Naive thymus-derived CD4-positive, alpha-beta T cell (primary cell): ENCODE results near the gene SNAPC2. TPM values are rescaled to one million over a fixed set of nuclear protein-coding genes. Genes with fewer than 3 reads are reported as not detected.

Experiments used
- ATAC-seq: fragments of 150-1000 bp; cut with Tn5 transposase; 2 replicates; pipeline ENCODE4 v1.10.0; 2021; ENCODE audit warnings: mild to moderate bottlenecking, moderate library complexity
- CTCF ChIA-PET: fragments of 350-600 bp; sonication (Branson Sonifier 250); formaldehyde crosslinking; loops from one replicate; lab custom pipeline; 2021; ENCODE audit warnings: antibody characterized with exemption; lab: Charles Lee
- POLR2A ChIA-PET: fragments of 350-600 bp; sonication (Branson Sonifier 250); formaldehyde crosslinking; loops from one replicate; lab custom pipeline; 2021; ENCODE audit warnings: antibody characterized with exemption, inconsistent platforms; lab: Charles Lee
- DNase-seq, 9 donors: peaks; one replicate each; pipeline versions ENCODE4 v3.0.0 to v3.0.0-alpha.2; 2020 to 2022; ENCODE audit warnings: mixed read lengths in 1 of 9
- H3K27ac ChIP-seq: one replicate; pipeline ENCODE4 v1.7.0; 2013; ENCODE audit warnings: mild to moderate bottlenecking, low read depth, low read length, moderate library complexity
- H3K27me3 ChIP-seq, 2 donors: one replicate each; pipeline ENCODE4 v1.7.0; 2013; ENCODE audit warnings: low read length in 2 of 2, mild to moderate bottlenecking in 2 of 2, moderate library complexity in 2 of 2; ENCODE audit not compliant: control insufficient read depth in 2 of 2, insufficient read depth in 2 of 2
- H3K36me3 ChIP-seq, 3 experiments: 1 replicate in 2 of 3; 2 replicates in 1 of 3; pipeline ENCODE4 v1.7.0; 2013; ENCODE audit warnings: low read length in 3 of 3, mild to moderate bottlenecking in 3 of 3, moderate library complexity in 1 of 3; ENCODE audit not compliant: insufficient read depth in 3 of 3, control insufficient read depth in 2 of 3
- H3K4me1 ChIP-seq, 2 donors: one replicate each; pipeline ENCODE4 v1.7.0; 2013; ENCODE audit warnings: low read length in 2 of 2, mild to moderate bottlenecking in 2 of 2, moderate library complexity in 1 of 2; ENCODE audit not compliant: control insufficient read depth in 2 of 2, insufficient read depth in 2 of 2
- H3K4me3 ChIP-seq: 2 replicates; pipeline ENCODE4 v1.7.0; 2013; ENCODE audit warnings: mild to moderate bottlenecking, low read length
- H3K9me3 ChIP-seq, 3 experiments: 1 replicate in 2 of 3; 2 replicates in 1 of 3; pipeline ENCODE4 v1.7.0; 2013; ENCODE audit warnings: low read length in 3 of 3; ENCODE audit not compliant: control insufficient read depth in 2 of 3
- H3K27ac Mint-ChIP-seq, 9 donors: one replicate each; pipeline ENCODE4 v1.8.0; 2020 to 2022; ENCODE audit warnings: mixed read lengths in 9 of 9, mild to moderate bottlenecking in 8 of 9, moderate library complexity in 5 of 9, inconsistent platforms in 2 of 9
- H3K27me3 Mint-ChIP-seq, 5 donors: one replicate each; pipeline ENCODE4 v1.8.0; 2021 to 2022; ENCODE audit warnings: mixed read lengths in 5 of 5, mild to moderate bottlenecking in 1 of 5
- H3K36me3 Mint-ChIP-seq, 5 donors: one replicate each; pipeline ENCODE4 v1.8.0; 2020 to 2022; ENCODE audit warnings: mixed read lengths in 5 of 5, mild to moderate bottlenecking in 3 of 5, inconsistent platforms in 1 of 5
- H3K4me1 Mint-ChIP-seq, 7 donors: one replicate each; pipeline ENCODE4 v1.8.0; 2020 to 2022; ENCODE audit warnings: mixed read lengths in 7 of 7, mild to moderate bottlenecking in 3 of 7, inconsistent platforms in 1 of 7
- H3K4me3 Mint-ChIP-seq, 10 donors: one replicate each; pipeline ENCODE4 v1.8.0; 2020 to 2022; ENCODE audit warnings: mild to moderate bottlenecking in 10 of 10, mixed read lengths in 10 of 10, moderate library complexity in 6 of 10, inconsistent platforms in 2 of 10
- H3K9me3 Mint-ChIP-seq, 11 donors: one replicate each; pipeline ENCODE4 v1.8.0; 2020 to 2022; ENCODE audit warnings: mixed read lengths in 11 of 11, mild to moderate bottlenecking in 4 of 11, inconsistent platforms in 1 of 11, moderate library complexity in 1 of 11
- intact Hi-C, 2 donors: fragments of 100-400 bp; cut with micrococcal nuclease; formaldehyde crosslinking; loops; one replicate each; pipeline ENCODE4 v1.15.1; 2023
- polyA plus RNA-seq, 2 donors: library from polyadenylated mRNA; unstranded; fragments of 300-500 nt; fragmentation: Illumina TruSeq; gene quantifications; one replicate each; pipeline ENCODE4 v1.2.3, GENCODE V29; 2021
- total RNA-seq, 6 experiments: library from RNA in 5 of 6; stranded (reverse) in 5 of 6; gene quantifications; 1 replicate in 5 of 6; 2 replicates in 1 of 6; pipeline ENCODE4 v1.2.3 and lab custom pipeline; 2021 to 2026

SNAPC2 gene
- total and polyA plus RNA-seq, 7 experiments from 2014 or later = 11.5 to 24.4 (median 18.2) TPM

GRCh38 chr19:7925171-7925851 is 5.2 kb downstream of the SNAPC2 start:
- POLR2A ChIA-PET = no interaction called here
- H3K27ac ChIP-seq = no peak overlapping the region
- Mint-ChIP-seq H3K27ac (peak overlapping the region in 6 of 9 donors; percentile 52 to 86 (median 76)), H3K36me3 (peaks cover 0 to 11% (median 0%) of the 10 kb centered on the region in 5 donors), H3K4me1 (peaks cover 5 to 38% (median 22%) of the 10 kb centered on the region in 7 donors), H3K4me3 (peak overlapping the region; percentile 74 to 88 (median 84)), H3K27me3 (no peaks in the 10 kb centered on the region), H3K9me3 (no peaks in the 10 kb centered on the region)
- H3K9me3 ChIP-seq = no peaks in the 10 kb centered on the region
- peak; percentile 58 to 83 (median 72) for DNase-seq
- H3K36me3 ChIP-seq = peaks cover 0 to 20% (median 6%) of the 10 kb centered on the region in 3 experiments
- H3K4me3 ChIP-seq = no peak overlapping the region
- H3K27me3 ChIP-seq = no peaks in the 10 kb centered on the region
- CTCF ChIA-PET = no interaction called here
- H3K4me1 ChIP-seq = peaks cover 13 to 14% of the 10 kb centered on the region in 2 donors
- no peak for ATAC-seq
- intact Hi-C loops = loop anchor here (1.0 to 10.0 kb wide), 3 partner anchors 22 to 861 kb away; partner anchors contain the start of genes MAP2K7 (in 1 of the 2) and ZNF557 (in 1 of the 2)

- Histone ChIP-seq H3K27ac (no peak within 1 kb of the TSS), H3K4me1 (peaks cover 9 to 11% of the 10 kb centered on the region in 2 donors), H3K9me3 (no peaks in the 10 kb centered on the region), H3K36me3 (peaks cover 0 to 29% (median 6%) of the 10 kb centered on the region in 3 experiments), H3K27me3 (no peaks in the 10 kb centered on the region), H3K4me3 (no peak within 1 kb of the TSS)
- H3K4me3 Mint-ChIP-seq = peak within 1 kb of the TSS; percentile 74 to 88 (median 84)
- H3K36me3 Mint-ChIP-seq = peaks cover 0 to 16% (median 4%) of the 10 kb centered on the region in 5 donors
- no peaks in the 10 kb centered on the region for H3K27me3 Mint-ChIP-seq
- ChIA-PET POLR2A (no interaction called here), CTCF (interaction anchor here (0.6 kb wide), 1 partner anchor 262 kb away, joined by 4 read pairs; no protein-coding TSS in a partner anchor)
- H3K4me1 Mint-ChIP-seq = peaks cover 5 to 33% (median 18%) of the 10 kb centered on the region in 7 donors
- ATAC-seq = peak; percentile 73
- peak; percentile 54 to 87 (median 68) for DNase-seq
- H3K9me3 Mint-ChIP-seq = no peaks in the 10 kb centered on the region
- H3K27ac Mint-ChIP-seq = peak within 1 kb of the TSS in 6 of 9 donors; percentile 64 to 86 (median 76)
- intact Hi-C loops = loop anchor here in 1 of 2 donors (10.0 kb wide), 1 partner anchor 861 kb away; the partner anchor contains the start of gene ZNF557
Observed at GRCh38 chr19:7926021-7926726, 6.0 kb downstream of the SNAPC2 start, which contains the start of gene CTXN1. CTXN1 (minus strand) TSS chr19:7926135; CDS start chr19:7925538, 597 bp downstream.

DNA sequence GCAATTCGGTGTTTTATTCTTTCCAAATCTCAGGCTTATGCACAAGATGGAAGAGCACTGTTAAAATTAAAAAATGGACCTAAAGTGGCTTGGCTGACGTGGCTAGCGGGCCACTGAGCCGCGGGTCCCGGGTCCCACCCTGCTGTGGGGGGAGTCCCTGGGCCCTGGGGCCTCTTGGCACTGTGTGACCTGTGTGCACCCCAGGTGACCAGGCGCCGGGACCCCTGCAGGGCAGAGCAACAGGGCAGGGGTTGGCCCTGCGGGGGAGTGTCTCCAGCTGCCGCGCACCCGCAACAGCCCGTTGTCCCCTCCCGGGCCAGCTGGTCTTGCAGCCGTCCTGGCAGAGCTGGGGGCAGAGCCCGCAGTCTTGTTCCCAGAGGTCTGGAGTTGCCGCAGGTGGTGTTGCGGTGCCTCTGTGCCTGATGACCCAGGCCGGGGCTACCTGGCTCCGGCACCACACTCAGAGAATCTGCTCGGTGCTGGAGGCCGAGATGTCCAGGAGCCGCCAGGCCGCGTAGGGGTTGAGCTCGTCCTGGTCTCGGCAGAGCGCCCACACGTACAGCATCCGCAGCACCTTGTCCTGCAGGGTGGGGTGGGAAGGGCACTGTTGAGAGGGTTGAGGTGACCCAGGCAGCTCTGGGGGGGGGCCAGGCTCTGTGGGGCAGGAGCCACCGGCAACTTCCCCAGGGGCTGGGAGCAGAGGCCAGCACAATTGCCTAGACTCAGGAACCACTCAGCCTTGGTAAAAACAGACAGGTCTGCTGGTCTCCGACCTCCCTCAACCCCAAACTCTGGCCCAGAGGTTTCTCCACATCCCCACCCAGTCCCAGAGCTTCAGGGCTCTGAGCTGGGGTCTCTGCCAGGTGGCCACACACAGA is 6.8 kb downstream of the SNAPC2 start:
- H3K4me1 ChIP-seq = peaks cover 1 to 4% of the 10 kb centered on the region in 2 donors
- no peaks in the 10 kb centered on the region for H3K27me3 ChIP-seq
- Mint-ChIP-seq H3K36me3 (peaks cover 0 to 14% (median 4%) of the 10 kb centered on the region in 5 donors), H3K27me3 (no peaks in the 10 kb centered on the region), H3K4me3 (peak overlapping the region in 9 of 10 donors; percentile 36 to 84 (median 75)), H3K27ac (peak overlapping the region in 1 of 9 donors; percentile 68), H3K4me1 (peaks cover 5 to 29% (median 13%) of the 10 kb centered on the region in 7 donors), H3K9me3 (no peaks in the 10 kb centered on the region)
- H3K9me3 ChIP-seq = no peaks in the 10 kb centered on the region
- DNase-seq = peak in 1 of 9 donors; percentile 11
- no peak for ATAC-seq
- intact Hi-C loops = loop anchor here in 1 of 2 donors (10.0 kb wide), 1 partner anchor 862 kb away; the partner anchor contains the start of gene ZNF557
- H3K27ac ChIP-seq = no peak overlapping the region
- ChIA-PET CTCF (interaction anchor here (0.6 kb wide), 1 partner anchor 261 kb away, joined by 4 read pairs; no protein-coding TSS in a partner anchor), POLR2A (interaction anchor here (1.3 kb wide), 1 partner anchor 13 kb away, joined by 3 read pairs; no protein-coding TSS in a partner anchor)
- H3K36me3 ChIP-seq = peaks cover 0 to 33% (median 9%) of the 10 kb centered on the region in 3 experiments
- no peak overlapping the region for H3K4me3 ChIP-seq

GRCh38 chr19:7927605-7928333 is 7.6 kb downstream of the SNAPC2 start:
- intact Hi-C loops = loop anchor here in 1 of 2 donors (10.0 kb wide), 1 partner anchor 863 kb away; the partner anchor contains the start of gene ZNF557
- peaks cover 0 to 33% (median 4%) of the 10 kb centered on the region in 3 experiments for H3K36me3 ChIP-seq
- no peak overlapping the region for H3K27ac ChIP-seq
- ATAC-seq (no peak), DNase-seq (peak in 1 of 9 donors; percentile 7)
- no peaks in the 10 kb centered on the region for H3K27me3 ChIP-seq
- H3K4me3 Mint-ChIP-seq = peak overlapping the region in 2 of 10 donors; percentile 34 to 37
- H3K9me3 Mint-ChIP-seq = no peaks in the 10 kb centered on the region
- H3K27me3 Mint-ChIP-seq = no peaks in the 10 kb centered on the region
- H3K36me3 Mint-ChIP-seq = peaks cover 0 to 11% (median 4%) of the 10 kb centered on the region in 5 donors
- H3K27ac Mint-ChIP-seq = no peak overlapping the region
- no peaks in the 10 kb centered on the region for H3K9me3 ChIP-seq
- no peak overlapping the region for H3K4me3 ChIP-seq
- ChIA-PET CTCF (interaction anchor here (0.6 kb wide), 1 partner anchor 80 kb away, joined by 3 read pairs; no protein-coding TSS in a partner anchor), POLR2A (interaction anchor here (0.8 to 1.4 kb wide), 3 partner anchors 12 to 19 kb away, joined by 3 to 6 read pairs (median 4); partner anchors contain the start of gene TIMM44)
- peaks cover 0 to 4% of the 10 kb centered on the region in 2 donors for H3K4me1 ChIP-seq
- H3K4me1 Mint-ChIP-seq = peaks cover 5 to 26% (median 9%) of the 10 kb centered on the region in 7 donors

- Mint-ChIP-seq H3K27me3 (no peaks in the 10 kb centered on the region), H3K4me1 (peaks cover under 1 to 24% (median 9%) of the 10 kb centered on the region in 7 donors), H3K9me3 (no peaks in the 10 kb centered on the region), H3K27ac (peak overlapping the region in 3 of 9 donors; percentile 16 to 78 (median 23)), H3K4me3 (peak overlapping the region in 2 of 10 donors; percentile 34 to 51), H3K36me3 (peaks cover 0 to 5% (median 3%) of the 10 kb centered on the region in 5 donors)
- peaks cover 0 to 33% (median 9%) of the 10 kb centered on the region in 3 experiments for H3K36me3 ChIP-seq
- no peaks in the 10 kb centered on the region for H3K27me3 ChIP-seq
- no peak overlapping the region for H3K4me3 ChIP-seq
- H3K27ac ChIP-seq = no peak overlapping the region
- no peak for DNase-seq
- H3K9me3 ChIP-seq = no peaks in the 10 kb centered on the region
- CTCF ChIA-PET = interaction anchor here (0.6 to 1.0 kb wide), 3 partner anchors 55 to 930 kb away, joined by 3 to 4 read pairs (median 3); no protein-coding TSS in a partner anchor
- ATAC-seq = no peak
- H3K4me1 ChIP-seq = peaks cover 0 to 4% of the 10 kb centered on the region in 2 donors
- intact Hi-C loops = loop anchor here in 1 of 2 donors (10.0 kb wide), 1 partner anchor 864 kb away; the partner anchor contains the start of gene ZNF557
- POLR2A ChIA-PET = interaction anchor here (0.8 to 1.4 kb wide), 3 partner anchors 12 to 20 kb away, joined by 3 to 6 read pairs (median 4); partner anchors contain the start of gene TIMM44
Observed at GRCh38 chr19:7928334-7928706, 8.2 kb downstream of the SNAPC2 start.
